IPS-15b (cell line): ENCODE data around the gene GRB10.

Source experiments
- H3K27me3 ChIP-seq: one replicate; pipeline ENCODE4 v1.6.1; 2013; ENCODE audit warnings: low read length; ENCODE audit not compliant: control insufficient read depth, insufficient read depth
- H3K36me3 ChIP-seq: one replicate; pipeline ENCODE4 v1.6.1; 2013; ENCODE audit warnings: low read length; ENCODE audit not compliant: control insufficient read depth, insufficient read depth
- H3K4me1 ChIP-seq: one replicate; pipeline ENCODE4 v1.6.1; 2013; ENCODE audit warnings: mild to moderate bottlenecking, low read length; ENCODE audit not compliant: control insufficient read depth, insufficient read depth
- H3K4me3 ChIP-seq: one replicate; pipeline ENCODE4 v1.5.1; 2013; ENCODE audit warnings: low read depth, low read length
- H3K9ac ChIP-seq: one replicate; pipeline ENCODE4 v1.6.1; 2013; ENCODE audit warnings: low read depth, mild to moderate bottlenecking, low read length
- H3K9me3 ChIP-seq: one replicate; pipeline ENCODE4 v1.6.1; 2013; ENCODE audit warnings: mild to moderate bottlenecking, low read length; ENCODE audit not compliant: control insufficient read depth, insufficient read depth

The GRB10 gene

DNA sequence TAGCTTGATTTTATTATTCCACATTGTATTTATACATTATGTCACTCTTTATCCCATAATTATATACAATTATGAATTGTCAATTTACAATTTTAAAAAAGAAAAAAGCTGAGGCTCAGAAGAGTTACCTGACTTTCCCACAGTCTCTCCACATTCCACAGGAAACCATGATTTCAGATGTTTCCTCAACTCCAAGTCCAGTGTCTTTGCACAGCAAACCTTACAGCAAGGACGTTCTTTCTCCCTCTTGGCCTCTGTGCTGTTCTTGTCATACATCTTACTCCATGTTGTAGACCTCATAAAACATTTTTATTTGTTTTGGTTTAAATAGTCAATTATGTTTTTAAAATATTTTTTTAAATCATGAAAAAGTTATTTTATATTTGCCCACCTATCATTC lies 34.9 kb upstream of the GRB10 start:
- Histone ChIP-seq H3K36me3 (no peaks in the 10 kb centered on the region), H3K9ac (no peak overlapping the region), H3K27me3 (no peaks in the 10 kb centered on the region), H3K9me3 (no peaks in the 10 kb centered on the region), H3K4me1 (peaks cover 19% of the 10 kb centered on the region), H3K4me3 (no peak overlapping the region)

DNA sequence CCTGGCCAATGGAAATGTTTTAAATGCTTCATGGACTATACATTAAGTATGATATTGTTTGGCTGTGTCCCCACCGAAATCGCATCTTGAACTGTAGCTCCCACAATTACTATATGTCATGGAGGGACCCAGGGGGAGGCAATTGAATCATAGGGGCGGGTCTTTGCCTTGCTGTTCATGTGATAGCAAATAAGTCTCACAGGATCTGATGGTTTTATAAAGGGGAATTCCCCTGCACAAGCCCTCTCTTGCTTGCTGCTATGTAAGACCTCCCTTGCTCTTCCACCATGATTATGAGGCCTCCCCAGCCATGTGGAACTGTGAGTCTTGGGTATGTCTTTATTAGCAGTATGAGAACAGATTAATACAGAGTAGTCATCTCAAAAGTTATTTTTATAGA lies 32.4 kb upstream of the GRB10 start:
- Histone ChIP-seq H3K36me3 (no peaks in the 10 kb centered on the region), H3K9ac (no peak overlapping the region), H3K4me3 (no peak overlapping the region), H3K4me1 (peaks cover 20% of the 10 kb centered on the region), H3K27me3 (no peaks in the 10 kb centered on the region), H3K9me3 (no peaks in the 10 kb centered on the region)

DNA sequence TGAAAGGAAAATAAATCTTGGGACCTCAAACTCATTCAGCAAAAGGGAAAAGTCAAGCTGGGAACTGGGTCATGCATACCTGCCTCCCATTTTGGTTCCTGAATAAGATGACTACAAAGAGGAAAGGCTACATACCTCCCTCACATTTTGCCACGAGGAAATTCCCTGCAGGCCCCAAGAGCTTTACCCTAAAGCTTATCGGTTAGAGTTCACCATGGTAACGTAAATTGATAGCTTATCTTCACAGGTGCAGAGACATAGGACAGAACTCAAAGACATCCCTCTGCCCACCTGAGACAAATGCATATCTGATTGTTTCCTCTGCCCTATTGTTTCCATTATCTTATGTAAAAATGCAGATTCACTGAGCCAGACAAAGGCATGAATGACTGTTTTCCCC lies 31.5 kb upstream of the GRB10 start:
- Histone ChIP-seq H3K27me3 (no peaks in the 10 kb centered on the region), H3K9ac (no peak overlapping the region)

DNA sequence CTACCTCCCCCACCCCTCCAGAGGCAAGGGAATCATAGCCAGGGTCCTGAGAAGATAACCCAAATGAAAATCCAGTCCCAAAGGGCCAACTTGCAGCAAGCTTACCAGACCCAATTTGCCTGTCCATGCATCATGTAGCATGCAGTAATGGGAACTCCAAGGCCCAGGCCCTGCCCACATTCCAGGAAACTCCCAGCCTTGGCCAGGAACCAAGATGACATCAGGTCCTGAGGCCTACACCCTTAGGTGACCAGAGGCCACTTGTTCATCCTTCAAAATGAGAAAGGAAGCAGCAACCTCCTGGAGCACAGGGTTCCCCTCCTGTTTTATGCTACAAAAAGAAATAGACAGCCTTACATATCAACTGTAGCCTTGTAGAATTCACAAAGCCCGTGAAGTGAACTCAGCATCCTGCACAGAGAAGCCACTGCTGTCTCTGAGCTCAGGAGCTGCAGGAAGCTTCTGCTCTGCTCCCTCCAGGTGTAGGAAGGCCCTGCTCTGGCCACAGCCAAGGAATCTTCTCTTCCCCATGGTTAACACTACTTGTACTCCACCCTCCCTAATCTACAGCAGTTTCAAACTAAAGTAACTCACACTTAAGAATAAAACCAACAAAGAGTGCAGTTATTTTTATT lies 30.3 kb upstream of the GRB10 start:
- no peak overlapping the region for H3K9ac ChIP-seq
- no peak overlapping the region for H3K4me3 ChIP-seq
- H3K4me1 ChIP-seq: peaks cover 20% of the 10 kb centered on the region
- H3K36me3 ChIP-seq: no peaks in the 10 kb centered on the region
- H3K27me3 ChIP-seq: no peaks in the 10 kb centered on the region
- no peaks in the 10 kb centered on the region for H3K9me3 ChIP-seq

More for the DNA sequence above, 31.5 kb upstream of the GRB10 start:
- H3K4me3 ChIP-seq: no peak overlapping the region
- no peaks in the 10 kb centered on the region for H3K36me3 ChIP-seq
- no peaks in the 10 kb centered on the region for H3K9me3 ChIP-seq
- peaks cover 20% of the 10 kb centered on the region for H3K4me1 ChIP-seq

DNA sequence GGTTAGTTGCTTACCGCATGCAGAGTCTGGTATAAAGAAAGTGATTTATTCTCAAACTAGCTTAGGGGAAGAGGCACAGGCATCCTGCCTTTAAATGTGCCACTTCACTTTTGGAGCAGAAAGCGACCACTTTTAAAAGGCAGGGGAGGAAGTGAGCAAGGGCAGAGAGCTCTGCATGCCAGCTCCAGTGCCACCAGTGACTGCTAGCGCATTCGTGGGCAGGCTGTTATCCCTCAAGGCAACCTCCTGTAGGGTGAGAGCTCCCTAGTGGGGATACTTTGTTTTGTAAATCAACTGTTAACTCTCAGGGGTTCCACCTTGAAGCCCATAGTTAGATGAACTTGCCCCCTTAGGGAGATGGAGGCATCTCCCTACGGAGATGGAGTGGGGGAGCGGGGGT lies 29.4 kb upstream of the GRB10 start:
- Histone ChIP-seq H3K4me1 (peaks cover 20% of the 10 kb centered on the region), H3K36me3 (no peaks in the 10 kb centered on the region), H3K9me3 (no peaks in the 10 kb centered on the region), H3K9ac (no peak overlapping the region), H3K4me3 (no peak overlapping the region), H3K27me3 (no peaks in the 10 kb centered on the region)

DNA sequence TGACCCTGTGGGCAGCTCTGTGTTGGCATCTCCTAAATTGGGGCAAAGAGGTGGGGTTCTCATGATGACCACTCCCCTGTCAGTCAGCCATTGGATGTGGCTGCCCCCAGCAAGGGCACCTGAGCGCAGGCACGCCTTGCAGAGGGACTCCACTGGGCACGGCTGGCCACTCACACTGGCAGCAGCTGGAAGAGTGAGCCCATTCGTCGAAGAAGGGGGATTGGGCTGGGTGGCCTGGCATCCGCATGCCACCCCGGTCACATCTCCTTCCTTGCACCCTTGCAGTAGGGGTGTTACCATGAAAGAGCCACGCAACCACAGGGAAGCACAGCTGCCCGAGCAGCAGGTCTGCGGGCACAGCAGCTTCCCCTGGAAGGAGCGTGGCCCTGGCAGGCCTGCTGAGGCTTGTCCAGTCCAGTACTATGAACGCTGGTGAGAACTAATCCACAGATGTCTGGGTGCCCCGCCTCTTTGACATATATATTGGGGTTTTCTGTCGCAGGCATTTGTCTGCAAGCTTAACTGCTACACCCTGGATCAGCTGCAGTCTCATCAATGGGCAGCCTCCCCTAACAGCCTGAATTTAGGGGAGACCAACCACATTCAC lies 25.7 kb upstream of the GRB10 start:
- Histone ChIP-seq H3K9ac (no peak overlapping the region), H3K4me3 (no peak overlapping the region), H3K9me3 (no peaks in the 10 kb centered on the region), H3K27me3 (no peaks in the 10 kb centered on the region), H3K4me1 (peaks cover 16% of the 10 kb centered on the region), H3K36me3 (no peaks in the 10 kb centered on the region)

DNA sequence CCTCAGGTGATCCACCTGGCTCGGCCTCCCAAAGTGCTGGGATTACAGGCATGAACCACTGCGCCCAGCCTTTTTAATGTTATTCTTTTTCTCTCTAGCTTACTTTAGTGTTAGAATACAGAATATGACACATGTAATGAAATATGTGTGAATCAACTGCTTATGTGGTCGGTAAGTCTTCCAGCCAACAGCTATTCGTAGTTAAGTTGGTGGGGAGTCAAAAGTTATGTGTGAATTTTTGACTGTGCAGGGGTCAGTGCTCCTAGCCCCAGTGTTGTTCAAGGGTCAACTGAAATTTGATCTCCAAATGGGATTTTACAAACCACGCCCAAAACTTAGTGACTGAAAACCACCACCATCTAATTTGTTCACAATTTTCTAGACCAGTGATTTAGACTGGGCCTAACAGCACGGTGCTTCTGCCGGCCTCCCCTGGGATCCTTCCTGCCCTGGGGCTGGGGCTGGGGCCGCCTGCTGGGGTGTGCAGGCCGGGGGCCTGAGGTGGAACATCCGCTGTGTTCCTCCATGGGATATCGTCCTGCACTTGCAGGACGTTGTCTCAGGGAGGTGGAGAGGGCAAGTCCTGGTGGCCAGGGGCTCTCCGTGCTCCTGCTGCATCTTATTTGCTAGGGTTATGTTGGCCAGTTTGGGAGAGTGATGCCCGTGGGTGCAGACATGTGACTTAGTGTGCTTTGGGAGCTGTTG lies 24.5 kb upstream of the GRB10 start:
- Histone ChIP-seq H3K4me3 (no peak overlapping the region), H3K9me3 (no peaks in the 10 kb centered on the region), H3K27me3 (no peaks in the 10 kb centered on the region), H3K36me3 (no peaks in the 10 kb centered on the region), H3K9ac (no peak overlapping the region), H3K4me1 (peaks cover 9% of the 10 kb centered on the region)

DNA sequence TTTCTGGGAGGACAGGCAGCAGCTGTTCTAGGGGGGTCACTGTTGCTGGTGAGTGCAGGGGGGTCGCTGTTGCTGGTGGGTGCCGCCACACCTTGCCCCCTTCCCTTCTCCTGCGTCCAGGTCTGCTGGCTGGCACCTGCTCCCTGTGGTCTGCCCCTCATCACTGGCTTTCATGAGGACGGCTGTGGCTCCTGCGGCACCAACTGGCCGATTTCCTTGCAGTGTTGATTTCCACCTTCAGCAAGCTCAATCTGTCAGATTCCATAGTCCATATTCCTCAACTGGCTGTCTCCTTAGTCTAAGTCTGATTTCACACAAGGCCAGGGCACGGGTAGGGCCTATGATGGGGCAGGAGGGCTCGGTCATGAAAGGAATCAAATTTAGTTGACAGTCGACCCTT lies 23.4 kb upstream of the GRB10 start:
- Histone ChIP-seq H3K4me3 (no peak overlapping the region), H3K4me1 (peaks cover 5% of the 10 kb centered on the region), H3K9me3 (no peaks in the 10 kb centered on the region), H3K9ac (no peak overlapping the region), H3K36me3 (no peaks in the 10 kb centered on the region), H3K27me3 (no peaks in the 10 kb centered on the region)

DNA sequence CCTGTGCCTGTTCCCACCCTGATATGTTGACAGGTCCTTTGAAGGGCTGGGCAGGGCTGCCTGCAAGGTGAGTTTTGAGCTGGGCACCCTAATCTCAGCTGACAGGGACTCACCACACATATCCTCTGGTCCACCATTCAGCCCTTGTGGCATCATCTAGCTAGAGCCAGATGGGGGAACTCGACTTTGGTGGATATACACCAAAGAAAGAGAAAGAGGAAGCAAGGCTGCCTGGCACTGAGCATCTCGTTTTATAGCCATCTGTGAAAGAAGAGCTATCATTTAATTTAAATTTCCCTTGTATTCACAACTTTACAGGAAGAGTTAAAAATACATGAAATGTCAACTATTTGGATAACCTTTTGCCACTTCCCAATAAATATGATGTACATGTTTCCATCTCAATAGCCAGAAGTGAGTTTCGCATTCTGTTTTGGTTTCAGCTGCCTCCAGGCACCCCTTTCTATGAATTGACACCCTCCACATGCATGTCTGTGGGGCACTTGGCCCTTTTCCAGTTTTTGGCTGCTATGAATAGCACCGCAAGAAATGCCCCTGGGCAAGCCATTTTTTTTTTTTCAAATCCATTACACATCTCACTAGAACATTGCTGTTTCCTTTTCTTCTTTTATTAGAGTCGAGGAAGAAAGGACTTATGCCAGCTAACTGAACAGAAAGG lies 22.9 kb upstream of the GRB10 start:
- H3K27me3 ChIP-seq: no peaks in the 10 kb centered on the region
- no peak overlapping the region for H3K9ac ChIP-seq
- H3K4me3 ChIP-seq: no peak overlapping the region
- H3K4me1 ChIP-seq: peaks cover 5% of the 10 kb centered on the region
- H3K9me3 ChIP-seq: no peaks in the 10 kb centered on the region
- H3K36me3 ChIP-seq: no peaks in the 10 kb centered on the region

DNA sequence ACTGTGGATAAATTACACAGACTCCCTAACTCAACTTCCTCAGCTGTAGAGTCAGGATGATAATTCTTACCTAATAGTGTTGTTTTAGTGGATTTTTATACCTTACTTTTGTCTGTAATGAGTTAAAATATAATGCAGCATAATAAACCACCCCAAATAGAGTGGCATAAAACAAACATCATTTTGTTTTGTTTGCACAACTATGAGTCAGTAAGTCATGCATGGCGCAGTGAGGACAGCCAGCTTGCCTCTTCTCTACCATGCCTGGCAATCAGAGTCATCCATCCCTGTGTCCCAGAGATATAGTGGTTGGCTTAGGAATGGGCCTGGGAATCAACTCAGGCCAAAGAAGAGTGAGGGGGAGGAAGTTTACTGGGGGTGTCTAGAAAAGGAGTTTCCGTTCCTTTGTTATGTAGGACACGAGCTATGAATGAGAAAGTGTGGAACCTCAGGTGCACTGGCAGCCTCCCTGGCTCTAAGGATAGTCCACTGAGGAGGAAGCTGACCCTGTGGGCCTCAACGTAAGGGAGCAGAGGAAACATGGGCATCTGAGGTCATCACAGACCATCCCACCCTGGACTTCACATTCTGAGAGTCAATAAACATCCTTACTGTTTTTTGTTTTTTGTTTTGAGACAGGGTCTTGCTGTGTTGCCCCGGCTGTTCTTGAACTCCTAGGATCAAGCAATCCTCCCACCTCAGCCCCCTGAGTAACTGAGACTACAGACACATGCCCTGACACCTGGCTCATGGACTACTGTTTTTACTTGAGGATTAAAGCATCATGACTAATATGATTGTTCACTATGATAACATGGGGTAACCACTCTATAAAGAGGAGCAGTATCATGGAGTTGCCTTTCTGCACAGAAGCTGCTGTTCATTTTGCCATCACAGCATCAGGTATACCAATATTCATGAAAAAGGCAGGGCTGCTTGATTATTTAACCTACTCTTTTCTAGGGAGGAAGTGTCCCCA lies 21.0 kb upstream of the GRB10 start:
- H3K36me3 ChIP-seq: no peaks in the 10 kb centered on the region
- H3K27me3 ChIP-seq: no peaks in the 10 kb centered on the region
- H3K9me3 ChIP-seq: no peaks in the 10 kb centered on the region
- H3K4me1 ChIP-seq: peaks cover 5% of the 10 kb centered on the region
- no peak overlapping the region for H3K9ac ChIP-seq
- no peak overlapping the region for H3K4me3 ChIP-seq

DNA sequence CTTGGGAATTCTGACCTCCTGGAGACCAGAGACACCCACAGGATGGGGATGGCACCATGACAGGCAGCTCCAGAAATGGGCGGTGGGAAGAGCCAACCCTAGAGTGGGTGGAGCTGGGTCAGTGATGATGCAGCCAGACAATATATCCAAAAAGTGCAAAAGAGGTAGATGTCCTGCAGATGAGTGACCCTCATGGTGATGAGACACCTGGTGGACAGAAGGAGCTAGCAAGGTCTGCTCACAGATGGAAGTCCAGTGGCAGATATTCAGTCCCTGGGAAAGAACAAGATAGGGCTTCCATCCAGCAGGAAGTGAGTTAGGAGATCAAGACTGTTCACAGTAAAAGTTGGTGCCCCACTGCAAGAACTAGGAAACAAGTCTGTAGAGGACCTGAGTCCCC lies 19.2 kb upstream of the GRB10 start:
- peaks cover 5% of the 10 kb centered on the region for H3K4me1 ChIP-seq
- H3K4me3 ChIP-seq: no peak overlapping the region
- H3K9ac ChIP-seq: no peak overlapping the region
- peaks cover 3% of the 10 kb centered on the region for H3K9me3 ChIP-seq
- no peaks in the 10 kb centered on the region for H3K36me3 ChIP-seq
- H3K27me3 ChIP-seq: no peaks in the 10 kb centered on the region
